ENCODE measurements around the gene STIMATE.

DNA sequence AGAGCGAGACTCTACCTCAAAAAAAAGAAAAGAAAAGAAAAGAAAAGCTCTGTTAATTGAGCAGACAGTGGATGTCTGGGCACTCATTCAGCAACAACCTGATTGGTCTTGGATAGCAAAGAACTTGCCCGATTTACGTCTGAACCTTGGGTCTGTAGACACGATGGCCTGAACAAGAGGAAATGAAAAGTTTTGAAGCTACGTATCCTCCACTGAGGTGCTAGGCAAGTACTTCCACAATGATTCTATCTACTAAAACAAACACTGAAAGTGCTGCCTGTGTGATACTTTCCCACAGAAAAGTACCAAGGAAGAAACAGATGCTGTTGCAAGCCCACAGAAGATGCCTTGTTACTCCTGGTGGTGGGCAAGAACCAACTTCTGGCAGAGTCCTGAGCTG lies 40.7 kb downstream of the STIMATE start:
- TF ChIP-seq POLR2A (IDR thresholded peaks at IDR 0.05), result no peak
- no peak for TF ChIP-seq CTCF (IDR thresholded peaks at IDR 0.05 in 4 of 5, conservative IDR thresholded peaks at IDR 0.05 in 1 of 5)

Data from gastrocnemius medialis (tissue), 4 donors.